ENCODE data around the gene TRUB2.

- TF ChIP-seq ZNF274 (IDR thresholded peaks at IDR 0.05; ENCODE audit: low read depth, low read length) (no peak), YY1 (IDR thresholded peaks at IDR 0.05; ENCODE audit: insufficient read depth, insufficient read length) (no peak)
These were observed 27.5 kb upstream of the TRUB2 start for GRCh38 chr9:128349772-128350171.
